CD8-positive, alpha-beta memory T cell (primary cell): ENCODE data around the gene CCNDBP1. TPM values are rescaled to one million over a fixed set of nuclear protein-coding genes. Genes with fewer than 3 reads are reported as not detected.
"Not testable (repeated sequence)": the region's sequence is repeated elsewhere in the genome, so short reads cannot be mapped to it uniquely, and the experiment has no call there.

ENCODE experiments used
- CTCF ChIA-PET: fragments of 350-600 bp; sonication (Branson Sonifier 250); formaldehyde crosslinking; loops from one replicate; lab custom pipeline; 2021; ENCODE audit warnings: antibody characterized with exemption; lab: Charles Lee
- POLR2A ChIA-PET: fragments of 350-600 bp; sonication (Branson Sonifier 250); formaldehyde crosslinking; loops from one replicate; lab custom pipeline; 2021; ENCODE audit warnings: antibody characterized with exemption; lab: Charles Lee
- DNase-seq, 5 donors: peaks; one replicate each; pipeline versions ENCODE4 v3.0.0 to v3.0.0-alpha.2; 2020 to 2022; ENCODE audit warnings: mixed read lengths in 1 of 5
- H3K27ac ChIP-seq: one replicate; pipeline ENCODE4 v1.7.0; 2013; ENCODE audit warnings: low read depth, mild to moderate bottlenecking, low read length, moderate library complexity
- H3K27me3 ChIP-seq: 2 replicates; pipeline ENCODE4 v1.7.0; 2013; ENCODE audit warnings: low read length, mild to moderate bottlenecking; ENCODE audit not compliant: insufficient read depth, poor library complexity, severe bottlenecking
- H3K36me3 ChIP-seq: 2 replicates; pipeline ENCODE4 v1.7.0; 2013; ENCODE audit warnings: mild to moderate bottlenecking, low read length, moderate library complexity; ENCODE audit not compliant: insufficient read depth
- H3K4me1 ChIP-seq: 2 replicates; pipeline ENCODE4 v1.7.0; 2013; ENCODE audit warnings: mild to moderate bottlenecking, low read length, moderate library complexity; ENCODE audit not compliant: insufficient read depth
- H3K4me3 ChIP-seq: 2 replicates; pipeline ENCODE4 v1.7.0; 2013; ENCODE audit warnings: mild to moderate bottlenecking, low read length
- H3K9me3 ChIP-seq: 2 replicates; pipeline ENCODE4 v1.7.0; 2013; ENCODE audit warnings: mild to moderate bottlenecking, low read length
- H3K27ac Mint-ChIP-seq, 8 donors: one replicate each; pipeline ENCODE4 v1.8.0; 2020 to 2021; ENCODE audit warnings: mixed read lengths in 8 of 8, mild to moderate bottlenecking in 6 of 8, inconsistent platforms in 3 of 8, moderate library complexity in 3 of 8
- H3K27me3 Mint-ChIP-seq, 2 donors: one replicate each; pipeline ENCODE4 v1.8.0; 2020 to 2021; ENCODE audit warnings: mixed read lengths in 2 of 2, mild to moderate bottlenecking in 1 of 2, moderate library complexity in 1 of 2
- H3K36me3 Mint-ChIP-seq, 3 donors: one replicate each; pipeline ENCODE4 v1.8.0; 2020 to 2021; ENCODE audit warnings: mixed read lengths in 3 of 3, inconsistent platforms in 1 of 3, mild to moderate bottlenecking in 1 of 3
- H3K4me1 Mint-ChIP-seq, 3 donors: one replicate each; pipeline ENCODE4 v1.8.0; 2020 to 2021; ENCODE audit warnings: mixed read lengths in 3 of 3, inconsistent platforms in 1 of 3, mild to moderate bottlenecking in 1 of 3
- H3K4me3 Mint-ChIP-seq, 7 donors: one replicate each; pipeline ENCODE4 v1.8.0; 2020 to 2021; ENCODE audit warnings: mixed read lengths in 7 of 7, mild to moderate bottlenecking in 6 of 7, moderate library complexity in 4 of 7, inconsistent platforms in 2 of 7
- H3K9me3 Mint-ChIP-seq, 5 donors: one replicate each; pipeline ENCODE4 v1.8.0; 2020 to 2022; ENCODE audit warnings: mixed read lengths in 5 of 5, mild to moderate bottlenecking in 3 of 5, moderate library complexity in 2 of 5, inconsistent platforms in 1 of 5
- polyA plus RNA-seq: library from polyadenylated mRNA; unstranded; fragments of 300-500 nt; fragmentation: Illumina TruSeq; gene quantifications from one replicate; pipeline ENCODE4 v1.2.3, GENCODE V29; 2021
- total RNA-seq, 2 experiments: library from RNA; stranded (reverse); gene quantifications; one replicate each; pipeline ENCODE4 v1.2.3, GENCODE V29; 2021

CCNDBP1 gene
- total and polyA plus RNA-seq, 3 experiments from 2014 or later: 61.8 to 204 (median 63.2) TPM

DNA sequence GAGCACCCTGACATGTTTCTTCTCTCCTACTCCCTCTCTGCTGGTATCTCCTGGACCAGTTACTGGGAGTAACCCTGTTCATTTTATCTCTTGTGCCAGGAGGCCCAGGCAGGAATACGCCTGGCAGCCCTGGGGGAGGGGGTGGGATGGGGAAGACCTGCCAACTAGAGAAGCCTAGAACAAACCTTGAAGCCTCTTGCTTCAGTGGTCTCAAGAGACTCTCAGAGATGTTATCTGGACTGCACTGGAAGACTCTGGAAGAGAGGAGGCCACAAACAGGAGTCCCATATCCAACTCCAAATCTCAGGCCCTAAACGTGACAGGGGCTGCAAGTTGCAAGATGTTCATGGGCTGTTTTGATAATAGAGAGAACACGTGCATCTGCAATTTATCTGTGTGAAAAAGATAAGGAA, 35.8 kb downstream of the CCNDBP1 start, which contains the start of gene EPB42:
Gene EPB42, minus strand, starts transcription at position 28 of the 413 bp plus-strand sequence. CDS start 193 bp downstream, outside the sequence.
- no peaks in the 10 kb centered on the region for H3K4me1 ChIP-seq
- Mint-ChIP-seq H3K4me1 (peaks cover 6 to 8% (median 6%) of the 10 kb centered on the region in 3 donors), H3K9me3 (peaks cover 0 to 3% (median 0%) of the 10 kb centered on the region in 5 donors), H3K27me3 (peaks cover 18 to 39% of the 10 kb centered on the region in 2 donors), H3K36me3 (no peaks in the 10 kb centered on the region), H3K4me3 (no peak within 1 kb of the TSS), H3K27ac (peak within 1 kb of the TSS in 1 of 8 donors; percentile 82)
- ChIA-PET POLR2A (no interaction called here), CTCF (no interaction called here)
- no peaks in the 10 kb centered on the region for H3K9me3 ChIP-seq
- no peak within 1 kb of the TSS for H3K4me3 ChIP-seq
- DNase-seq: no peak
- H3K27me3 ChIP-seq: no peaks in the 10 kb centered on the region
- no peak within 1 kb of the TSS for H3K27ac ChIP-seq
- no peaks in the 10 kb centered on the region for H3K36me3 ChIP-seq

DNA sequence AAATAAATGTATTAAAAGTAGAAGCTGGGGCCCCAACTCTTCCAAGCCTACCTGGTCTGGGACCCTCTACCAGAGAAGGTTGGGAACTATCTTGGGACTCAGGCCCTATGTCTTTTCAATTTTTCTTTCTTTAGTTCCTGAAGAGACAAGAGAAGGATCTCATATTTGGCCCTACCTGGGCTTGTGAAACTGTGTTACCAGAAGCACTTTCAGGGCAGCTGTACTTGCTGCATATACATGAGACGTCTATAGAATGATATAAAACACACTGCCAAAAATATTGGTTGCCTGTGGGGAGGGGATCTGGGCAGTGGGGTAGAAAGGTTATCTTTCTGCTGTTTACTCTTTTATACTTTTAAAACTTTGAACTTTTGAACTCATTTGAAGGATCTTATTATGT, 36.2 kb downstream of the CCNDBP1 start:
- POLR2A ChIA-PET: no interaction called here
- no peak for DNase-seq
- peaks cover 6 to 8% (median 6%) of the 10 kb centered on the region in 3 donors for H3K4me1 Mint-ChIP-seq

DNA sequence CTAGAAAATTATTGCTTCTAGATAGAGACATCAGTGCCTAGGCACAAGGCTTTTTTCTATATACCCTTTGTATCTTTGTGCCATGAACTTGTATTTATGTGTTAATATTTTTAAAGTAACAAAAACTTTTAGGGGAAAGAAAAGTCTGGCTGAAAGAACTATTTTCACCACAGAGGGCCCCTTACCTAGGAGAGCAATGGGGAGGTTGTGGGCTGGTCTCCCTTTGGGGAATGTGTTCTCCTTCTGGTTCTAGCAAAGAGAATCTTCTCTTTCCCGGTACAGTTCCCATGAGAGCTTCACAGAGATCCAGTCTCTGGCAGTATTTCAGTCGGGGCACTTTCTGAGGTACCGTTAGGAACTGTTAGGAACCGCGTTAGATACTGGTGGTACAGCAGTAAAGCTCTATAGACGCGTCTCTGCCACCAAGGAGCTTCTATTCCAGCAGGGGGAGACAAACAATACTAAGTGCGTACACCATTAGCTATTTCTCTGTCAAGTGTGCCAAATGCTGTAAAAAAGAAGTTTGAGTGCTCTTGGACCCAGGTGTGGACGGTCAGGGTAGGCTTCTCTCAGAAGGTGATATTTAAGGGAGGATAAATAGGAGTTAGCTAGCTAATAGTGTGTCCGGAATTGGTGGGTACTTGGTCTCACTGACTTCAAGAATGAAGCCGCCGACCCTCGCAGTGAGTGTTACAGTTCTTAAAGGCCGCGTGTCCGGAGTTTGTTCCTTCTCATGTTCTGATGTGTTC, 40.2 kb downstream of the CCNDBP1 start:
- DNase-seq: peak in 3 of 5 donors; percentile 50 to 58 (median 56)
- POLR2A ChIA-PET: no interaction called here

More for the DNA sequence above, 36.2 kb downstream of the CCNDBP1 start:
- H3K27ac ChIP-seq: no peak overlapping the region
- CTCF ChIA-PET: interaction anchor here (7.9 kb wide), 1 partner anchor 64 kb away, joined by 66 read pairs; no protein-coding TSS in a partner anchor
- no peaks in the 10 kb centered on the region for H3K9me3 ChIP-seq
- no peaks in the 10 kb centered on the region for H3K36me3 Mint-ChIP-seq
- H3K27ac Mint-ChIP-seq: no peak overlapping the region
- no peak overlapping the region for H3K4me3 Mint-ChIP-seq
- H3K27me3 Mint-ChIP-seq: peaks cover 18 to 39% of the 10 kb centered on the region in 2 donors
- H3K4me3 ChIP-seq: no peak overlapping the region
- H3K9me3 Mint-ChIP-seq: peaks cover 0 to 3% (median 0%) of the 10 kb centered on the region in 5 donors
- no peaks in the 10 kb centered on the region for H3K4me1 ChIP-seq
- H3K27me3 ChIP-seq: no peaks in the 10 kb centered on the region
- no peaks in the 10 kb centered on the region for H3K36me3 ChIP-seq

DNA sequence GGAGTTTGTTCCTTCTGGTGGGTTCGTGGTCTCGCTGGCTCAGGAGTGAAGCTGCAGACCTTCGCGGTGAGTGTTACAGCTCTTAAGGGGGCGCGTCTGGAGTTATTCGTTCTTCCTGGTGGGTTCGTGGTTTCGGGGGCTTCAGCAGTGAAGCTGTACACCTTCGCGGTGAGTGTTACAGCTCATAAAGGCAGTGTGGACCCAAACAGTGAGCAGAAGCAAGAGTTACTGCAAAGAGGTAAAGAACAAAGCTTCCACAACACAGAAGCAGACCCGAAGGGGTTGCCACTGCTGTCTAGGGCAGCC, 40.7 kb downstream of the CCNDBP1 start:
- POLR2A ChIA-PET, H3K27me3 ChIP-seq, H3K4me1 ChIP-seq, H3K9me3 ChIP-seq, H3K27ac ChIP-seq, H3K36me3 ChIP-seq, H3K9me3 Mint-ChIP-seq, H3K4me3 ChIP-seq, H3K36me3 Mint-ChIP-seq, H3K4me1 Mint-ChIP-seq: not testable (repeated sequence)
- H3K27me3 Mint-ChIP-seq: peaks cover 18 to 27% of the 10 kb centered on the region in 2 donors
- DNase-seq: peak in 1 of 5 donors; percentile 4
- CTCF ChIA-PET: interaction anchor here (0.6 to 7.9 kb wide), 19 partner anchors 9 to 207 kb away, joined by 3 to 66 read pairs (median 4); no protein-coding TSS in a partner anchor
- H3K27ac Mint-ChIP-seq: peak overlapping the region in 1 of 8 donors; percentile 66
- H3K4me3 Mint-ChIP-seq: peak overlapping the region in 2 of 7 donors; percentile 9 to 63

More for the DNA sequence above, 40.2 kb downstream of the CCNDBP1 start:
- Mint-ChIP-seq H3K27ac (peak overlapping the region in 1 of 8 donors; percentile 66), H3K4me3 (peak overlapping the region in 3 of 7 donors; percentile 9 to 63 (median 25)), H3K27me3 (peaks cover 19 to 31% of the 10 kb centered on the region in 2 donors), H3K36me3 (no peaks in the 10 kb centered on the region), H3K4me1 (peaks cover 6 to 8% (median 6%) of the 10 kb centered on the region in 3 donors), H3K9me3 (no peaks in the 10 kb centered on the region)
- H3K27ac ChIP-seq: no peak overlapping the region
- CTCF ChIA-PET: interaction anchor here (0.6 to 7.9 kb wide), 20 partner anchors 9 to 227 kb away, joined by 3 to 66 read pairs (median 4); no protein-coding TSS in a partner anchor
- no peaks in the 10 kb centered on the region for H3K27me3 ChIP-seq
- H3K36me3 ChIP-seq: no peaks in the 10 kb centered on the region
- no peaks in the 10 kb centered on the region for H3K4me1 ChIP-seq
- no peak overlapping the region for H3K4me3 ChIP-seq
- no peaks in the 10 kb centered on the region for H3K9me3 ChIP-seq

DNA sequence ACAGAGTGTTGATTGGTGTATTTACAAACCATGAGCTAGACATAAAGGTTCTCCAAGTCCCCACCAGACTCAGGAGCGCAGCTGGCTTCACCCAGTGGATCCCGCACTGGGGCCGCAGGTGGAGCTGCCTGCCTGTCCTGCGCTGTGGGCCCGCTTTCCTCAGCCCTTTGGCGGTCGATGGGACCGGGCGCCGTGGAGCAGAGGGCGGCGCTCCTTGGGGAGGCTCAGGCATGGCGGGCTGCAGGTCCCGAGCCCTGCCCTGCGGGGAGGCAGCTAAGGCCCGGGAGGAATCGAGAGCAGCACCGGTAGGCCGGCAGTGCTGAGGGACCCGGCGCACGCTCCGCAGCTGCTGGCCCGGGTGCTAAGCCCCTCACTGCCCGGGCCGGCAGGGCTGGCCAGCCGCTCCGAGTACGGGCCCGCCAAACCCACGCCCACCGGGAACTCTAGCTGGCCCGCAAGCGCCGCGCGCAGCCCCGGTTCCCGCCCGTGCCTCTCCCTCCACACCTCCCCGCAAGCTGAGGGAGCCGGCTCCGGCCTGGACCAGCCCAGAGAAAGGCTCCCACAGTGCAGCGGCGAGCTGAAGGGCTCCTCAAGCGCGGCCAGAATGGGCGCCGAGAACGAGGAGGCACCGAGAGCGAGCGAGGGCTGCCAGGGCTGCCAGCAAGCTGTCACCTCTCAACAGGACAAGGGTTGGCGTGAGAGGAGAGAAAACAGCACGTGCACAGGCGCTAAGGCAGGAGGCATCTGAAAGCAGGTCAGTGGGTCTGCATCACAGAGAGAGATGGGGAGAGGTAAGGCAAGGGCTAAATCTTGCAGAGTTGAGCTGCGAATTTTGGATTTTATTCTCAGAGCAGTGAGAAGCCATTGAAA, 41.5 kb downstream of the CCNDBP1 start:
- Mint-ChIP-seq H3K4me3 (no peak overlapping the region), H3K36me3 (no peaks in the 10 kb centered on the region), H3K27ac (no peak overlapping the region), H3K27me3 (peaks cover 17 to 22% of the 10 kb centered on the region in 2 donors), H3K9me3 (no peaks in the 10 kb centered on the region), H3K4me1 (peaks cover 6 to 8% (median 6%) of the 10 kb centered on the region in 3 donors)
- Histone ChIP-seq H3K27ac (no peak overlapping the region), H3K4me3 (no peak overlapping the region), H3K27me3 (no peaks in the 10 kb centered on the region), H3K9me3 (no peaks in the 10 kb centered on the region), H3K36me3 (no peaks in the 10 kb centered on the region), H3K4me1 (no peaks in the 10 kb centered on the region)
- ChIA-PET CTCF (interaction anchor here (1.5 to 7.9 kb wide), 6 partner anchors 8 to 59 kb away, joined by 4 to 66 read pairs (median 8); no protein-coding TSS in a partner anchor), POLR2A (no interaction called here)
- no peak for DNase-seq

DNA sequence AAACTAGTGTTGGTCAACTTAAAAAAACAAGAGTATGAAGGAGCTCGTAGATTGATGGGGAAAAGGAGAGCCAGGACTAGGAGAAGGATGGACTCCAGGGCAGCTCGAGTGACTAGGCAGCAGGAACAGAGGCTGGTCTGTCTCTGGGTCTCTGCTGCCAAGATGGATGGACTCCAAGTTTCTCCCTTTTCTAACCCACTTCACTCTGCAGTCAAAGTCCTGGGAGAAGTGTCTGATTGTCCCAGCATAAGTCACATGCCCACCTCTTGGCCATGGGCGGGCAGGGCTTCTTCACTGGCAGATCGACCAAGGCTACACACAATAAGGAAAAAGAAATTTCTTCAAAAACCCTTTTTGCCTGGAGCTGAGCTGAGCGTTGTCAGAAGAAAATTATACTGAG, 44.8 kb downstream of the CCNDBP1 start:
- Histone ChIP-seq H3K9me3 (no peaks in the 10 kb centered on the region), H3K36me3 (no peaks in the 10 kb centered on the region), H3K27ac (no peak overlapping the region), H3K4me3 (no peak overlapping the region), H3K27me3 (no peaks in the 10 kb centered on the region), H3K4me1 (no peaks in the 10 kb centered on the region)
- ChIA-PET POLR2A (no interaction called here), CTCF (no interaction called here)
- H3K4me1 Mint-ChIP-seq: peaks cover 6 to 8% (median 6%) of the 10 kb centered on the region in 3 donors
- no peaks in the 10 kb centered on the region for H3K9me3 Mint-ChIP-seq
- no peak overlapping the region for H3K27ac Mint-ChIP-seq
- H3K4me3 Mint-ChIP-seq: no peak overlapping the region
- no peak for DNase-seq
- H3K36me3 Mint-ChIP-seq: no peaks in the 10 kb centered on the region
- peaks cover 18 to 19% of the 10 kb centered on the region in 2 donors for H3K27me3 Mint-ChIP-seq

DNA sequence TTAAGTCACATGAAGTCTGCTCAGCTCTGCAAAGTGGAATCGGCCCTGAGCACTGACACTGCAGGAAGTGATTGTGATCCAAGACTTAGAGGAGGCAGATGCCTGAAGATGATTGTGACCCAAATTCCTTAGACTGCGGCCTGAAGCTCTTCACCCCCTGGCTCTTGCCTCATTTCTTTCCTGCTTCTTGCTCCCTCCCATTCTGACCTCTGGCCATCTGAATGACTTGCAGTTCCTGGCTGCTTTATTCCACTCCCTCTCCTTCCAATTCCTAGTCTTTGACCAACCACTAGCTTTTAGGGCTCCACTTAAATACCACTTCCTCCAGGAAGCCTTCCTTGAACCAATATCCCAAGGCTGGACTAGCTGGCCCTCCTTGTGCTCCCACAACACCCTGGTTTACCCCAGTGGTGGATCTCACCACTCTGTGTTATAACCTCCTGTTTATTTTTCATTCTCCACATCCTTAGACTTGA, 45.5 kb downstream of the CCNDBP1 start:
- Histone ChIP-seq H3K4me3 (no peak overlapping the region), H3K36me3 (no peaks in the 10 kb centered on the region), H3K27ac (peak overlapping the region; percentile 32), H3K4me1 (no peaks in the 10 kb centered on the region), H3K27me3 (no peaks in the 10 kb centered on the region), H3K9me3 (no peaks in the 10 kb centered on the region)
- Mint-ChIP-seq H3K36me3 (no peaks in the 10 kb centered on the region), H3K27me3 (peaks cover 15 to 16% of the 10 kb centered on the region in 2 donors), H3K9me3 (no peaks in the 10 kb centered on the region), H3K27ac (peak overlapping the region in 1 of 8 donors; percentile 1), H3K4me1 (peaks cover under 1 to 4% (median 3%) of the 10 kb centered on the region in 3 donors), H3K4me3 (no peak overlapping the region)
- ChIA-PET POLR2A (no interaction called here), CTCF (interaction anchor here (1.0 kb wide), 1 partner anchor 55 kb away, joined by 3 read pairs; no protein-coding TSS in a partner anchor)
- DNase-seq: no peak
